CD14-positive monocyte (primary cell): ENCODE measurements around the gene ZC3HAV1L. TPM values are rescaled to one million over a fixed set of nuclear protein-coding genes. Genes with fewer than 3 reads are reported as not detected.
"Not testable (repeated sequence)": the region's sequence is repeated elsewhere in the genome, so short reads cannot be mapped to it uniquely, and the experiment has no call there.

Source experiments
- DNase-seq, 3 donors: peaks; one replicate each; pipeline ENCODE4 v3.0.0-alpha.2; 2011 to 2022
- H2AFZ ChIP-seq: 2 replicates; pipeline ENCODE4 v1.6.0; 2012; ENCODE audit warnings: mild to moderate bottlenecking, low read depth, low read length, inconsistent platforms; ENCODE audit not compliant: insufficient read depth, poor library complexity, severe bottlenecking
- H3K27ac ChIP-seq, 2 donors: 1 replicate in 1 of 2; 2 replicates in 1 of 2; pipeline ENCODE4 v1.5.1; 2012 to 2013; ENCODE audit warnings: low read length in 2 of 2, control low read depth in 1 of 2, inconsistent platforms in 1 of 2, low read depth in 1 of 2, mild to moderate bottlenecking in 1 of 2
- H3K27me3 ChIP-seq, 2 donors: one replicate each; pipeline versions ENCODE4 v1.6.0 to v1.6.1; 2011 to 2013; ENCODE audit warnings: low read length in 2 of 2; ENCODE audit not compliant: control insufficient read depth in 2 of 2, insufficient read depth in 2 of 2
- H3K36me3 ChIP-seq, 2 donors: replicated peaks in 1 of 2; 1 replicate in 1 of 2; 2 replicates in 1 of 2; pipeline versions ENCODE4 v1.5.1 to v1.6.1; 2012 to 2013; ENCODE audit warnings: low read length in 2 of 2, control low read depth in 1 of 2, inconsistent platforms in 1 of 2, mild to moderate bottlenecking in 1 of 2; ENCODE audit not compliant: insufficient read depth in 2 of 2, control insufficient read depth in 1 of 2
- H3K4me1 ChIP-seq, 2 donors: 1 replicate in 1 of 2; 2 replicates in 1 of 2; pipeline versions ENCODE4 v1.5.1 to v1.6.1; 2012 to 2013; ENCODE audit warnings: low read length in 2 of 2, control low read depth in 1 of 2, inconsistent platforms in 1 of 2, mild to moderate bottlenecking in 1 of 2, moderate library complexity in 1 of 2; ENCODE audit not compliant: insufficient read depth in 2 of 2, control insufficient read depth in 1 of 2
- H3K4me2 ChIP-seq: replicated peaks from 2 replicates; pipeline ENCODE3; 2012; ENCODE audit warnings: low read length, moderate library complexity, mild to moderate bottlenecking; ENCODE audit not compliant: poor library complexity, severe bottlenecking; ENCODE audit errors: extremely low read depth
- H3K4me3 ChIP-seq, 3 experiments: fragments of 200-600 bp in 1 of 3; sonication (generic) in 1 of 3; replicated peaks in 1 of 3; 1 replicate in 2 of 3; 2 replicates in 1 of 3; pipeline ENCODE4 v1.5.1; 2011 to 2013; ENCODE audit warnings: low read length in 3 of 3, mild to moderate bottlenecking in 3 of 3, control low read depth in 2 of 3, low read depth in 2 of 3, inconsistent platforms in 1 of 3, moderate library complexity in 1 of 3
- H3K79me2 ChIP-seq: 2 replicates; pipeline ENCODE4 v1.6.0; 2012; ENCODE audit warnings: mild to moderate bottlenecking, control low read depth, inconsistent platforms, low read length, moderate library complexity; ENCODE audit not compliant: insufficient read depth
- H3K9ac ChIP-seq: 2 replicates; pipeline ENCODE4 v1.6.0; 2017; ENCODE audit warnings: low read length, mild to moderate bottlenecking; ENCODE audit not compliant: insufficient read depth, poor library complexity, severe bottlenecking
- H3K9me3 ChIP-seq, 2 donors: replicated peaks in 1 of 2; 1 replicate in 1 of 2; 2 replicates in 1 of 2; pipeline versions ENCODE4 v1.5.1 to v1.6.1; 2012 to 2013; ENCODE audit warnings: low read length in 2 of 2, control low read depth in 1 of 2; ENCODE audit not compliant: control insufficient read depth in 1 of 2, insufficient read depth in 1 of 2
- H4K20me1 ChIP-seq: 2 replicates; pipeline ENCODE4 v1.6.0; 2012; ENCODE audit warnings: mild to moderate bottlenecking, low read length, control low read depth, moderate library complexity; ENCODE audit not compliant: insufficient read depth
- H3K27ac Mint-ChIP-seq, 7 donors: one replicate each; pipeline ENCODE4 v1.8.0; 2020; ENCODE audit warnings: mild to moderate bottlenecking in 7 of 7, mixed read lengths in 7 of 7, moderate library complexity in 6 of 7, inconsistent platforms in 2 of 7
- H3K27me3 Mint-ChIP-seq, 3 donors: one replicate each; pipeline ENCODE4 v1.8.0; 2021 to 2022; ENCODE audit warnings: low read depth in 3 of 3, mild to moderate bottlenecking in 3 of 3, mixed read lengths in 3 of 3, moderate library complexity in 3 of 3, inconsistent platforms in 1 of 3
- H3K36me3 Mint-ChIP-seq, 2 donors: one replicate each; pipeline ENCODE4 v1.8.0; 2020; ENCODE audit warnings: mixed read lengths in 2 of 2, inconsistent platforms in 1 of 2, mild to moderate bottlenecking in 1 of 2
- H3K4me1 Mint-ChIP-seq: one replicate; pipeline ENCODE4 v1.8.0; 2020; ENCODE audit warnings: mild to moderate bottlenecking, mixed read lengths
- H3K4me3 Mint-ChIP-seq, 2 donors: one replicate each; pipeline ENCODE4 v1.8.0; 2020; ENCODE audit warnings: mild to moderate bottlenecking in 2 of 2, mixed read lengths in 2 of 2, moderate library complexity in 1 of 2
- H3K9me3 Mint-ChIP-seq, 7 donors: one replicate each; pipeline ENCODE4 v1.8.0; 2020 to 2022; ENCODE audit warnings: mixed read lengths in 7 of 7, mild to moderate bottlenecking in 6 of 7, moderate library complexity in 6 of 7, inconsistent platforms in 2 of 7
- CTCF ChIP-seq: fragments of 200-600 bp; IDR thresholded peaks from one replicate; pipeline ENCODE4 v1.8.0; 2022; ENCODE audit warnings: antibody characterized with exemption, mild to moderate bottlenecking
- WGBS: methylation state at CpG from one replicate; pipeline ENCODE4 v1.1.5; 2013; ENCODE audit warnings: missing lambda C conversion rate; ENCODE audit not compliant: insufficient coverage; 5-methylcytosine and 5-hydroxymethylcytosine counted together
- intact Hi-C, 2 donors: fragments of 100-400 bp; cut with micrococcal nuclease; formaldehyde crosslinking; loops; one replicate each; pipeline versions ENCODE4 v1.15.0 to v1.15.1; 2023
- polyA plus RNA-seq, 3 donors: library from polyadenylated mRNA; depleted of rRNA in 1 of 3; unstranded in 2 of 3; stranded (reverse) in 1 of 3; fragments of 300-500 nt in 2 of 3; fragments of >200 nt in 1 of 3; fragmentation: Illumina TruSeq in 2 of 3; gene quantifications; 1 replicate in 2 of 3; 2 replicates in 1 of 3; pipeline ENCODE4 v1.2.3, GENCODE V29; 2012 to 2021

Gene ZC3HAV1L
- polyA plus RNA-seq, 3 donors = 0.10 TPM; not detected in 2

DNA sequence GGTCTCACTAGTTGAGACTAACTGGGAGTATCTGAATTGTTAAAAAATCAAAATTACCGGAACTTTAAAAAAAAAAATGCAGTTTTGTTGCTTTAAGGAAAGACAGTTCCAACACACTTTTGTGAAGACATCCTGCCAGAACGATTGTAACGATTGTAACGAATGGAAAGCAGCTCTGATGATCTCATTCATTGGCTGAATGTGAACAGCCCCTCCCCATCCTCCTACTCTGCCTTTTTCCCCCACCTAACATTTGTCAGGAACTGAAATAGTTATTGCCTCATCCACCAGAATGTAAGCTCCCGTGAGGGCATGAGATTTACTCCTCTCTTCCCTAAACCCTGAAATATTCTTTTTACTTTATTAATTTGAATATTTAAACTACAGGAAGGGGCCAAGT lies 23.1 kb upstream of the ZC3HAV1L start:
- Histone ChIP-seq H3K4me2 (no peak overlapping the region), H3K9ac (no peak overlapping the region), H3K79me2 (peaks cover 26% of the 10 kb centered on the region), H3K27me3 (no peaks in the 10 kb centered on the region), H3K9me3 (no peaks in the 10 kb centered on the region), H3K36me3 (peaks cover 89 to 100% of the 10 kb centered on the region in 2 donors), H3K4me3 (no peak overlapping the region), H2AFZ (no peak overlapping the region), H3K27ac (no peak overlapping the region), H4K20me1 (peaks cover 92% of the 10 kb centered on the region), H3K4me1 (no peaks in the 10 kb centered on the region)
- H3K27ac Mint-ChIP-seq = peak overlapping the region in 2 of 7 donors; percentile 59 to 60
- H3K27me3 Mint-ChIP-seq = peaks cover 0 to 2% (median 0%) of the 10 kb centered on the region in 3 donors
- no peaks in the 10 kb centered on the region for H3K9me3 Mint-ChIP-seq
- no peak overlapping the region for H3K4me3 Mint-ChIP-seq
- peaks cover 84 to 97% of the 10 kb centered on the region in 2 donors for H3K36me3 Mint-ChIP-seq
- TF ChIP-seq CTCF = no peak
- WGBS = 100% methylated on average over 1 of the region's 5 CpGs
- H3K4me1 Mint-ChIP-seq = peaks cover 5% of the 10 kb centered on the region
- intact Hi-C loops = no loop called here
- DNase-seq = no peak

DNA sequence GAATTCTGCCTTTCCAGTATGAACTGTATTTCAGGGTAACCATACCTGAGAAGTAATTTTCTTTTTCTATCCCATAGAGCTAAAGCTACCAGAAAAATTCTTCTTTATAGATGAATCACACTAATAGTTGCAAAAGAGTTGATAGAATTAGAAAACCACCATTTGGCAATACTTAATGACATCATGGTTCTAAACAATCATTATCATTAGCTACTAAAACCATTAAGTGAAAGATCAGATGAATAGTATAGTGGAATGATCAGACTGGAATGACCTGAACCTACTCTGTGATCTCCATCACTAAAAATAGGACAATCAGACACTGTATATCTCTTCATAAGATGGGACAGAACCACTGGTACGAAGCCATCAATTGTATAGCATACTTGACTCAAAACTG lies 19.8 kb upstream of the ZC3HAV1L start:
- Histone ChIP-seq H3K79me2 (peaks cover 9% of the 10 kb centered on the region), H3K27me3 (no peaks in the 10 kb centered on the region), H4K20me1 (peaks cover 61% of the 10 kb centered on the region), H3K36me3 (peaks cover 88 to 100% of the 10 kb centered on the region in 2 donors), H2AFZ (no peak overlapping the region), H3K27ac (no peak overlapping the region), H3K9ac (no peak overlapping the region), H3K4me3 (no peak overlapping the region), H3K4me1 (no peaks in the 10 kb centered on the region), H3K4me2 (no peak overlapping the region), H3K9me3 (no peaks in the 10 kb centered on the region)
- Mint-ChIP-seq H3K27ac (peak overlapping the region in 2 of 7 donors; percentile 22 to 26), H3K36me3 (peaks cover 82 to 99% of the 10 kb centered on the region in 2 donors), H3K4me1 (peaks cover 4% of the 10 kb centered on the region), H3K9me3 (no peaks in the 10 kb centered on the region), H3K4me3 (no peak overlapping the region), H3K27me3 (peaks cover 0 to 2% (median 0%) of the 10 kb centered on the region in 3 donors)
- WGBS = no CpG with 5 or more reads among the region's 1 CpG
- DNase-seq = no peak
- TF ChIP-seq CTCF = no peak
- intact Hi-C loops = no loop called here

- peak overlapping the region in 2 of 7 donors; percentile 32 to 35 for H3K27ac Mint-ChIP-seq
- Histone ChIP-seq H3K36me3 (peaks cover 89 to 100% of the 10 kb centered on the region in 2 donors), H4K20me1 (peaks cover 51% of the 10 kb centered on the region), H3K27ac (peak overlapping the region in 1 of 2 donors; percentile 4)
- H3K4me3 ChIP-seq, H3K27me3 ChIP-seq, H3K4me1 ChIP-seq, H3K4me2 ChIP-seq, H3K9me3 Mint-ChIP-seq, DNase-seq, H3K9ac ChIP-seq, intact Hi-C loops, H2AFZ ChIP-seq, H3K27me3 Mint-ChIP-seq, H3K79me2 ChIP-seq, H3K4me3 Mint-ChIP-seq, H3K9me3 ChIP-seq, H3K4me1 Mint-ChIP-seq: not testable (repeated sequence)
- peaks cover 81 to 99% of the 10 kb centered on the region in 2 donors for H3K36me3 Mint-ChIP-seq
- WGBS = 97% methylated on average over 14 of the region's 14 CpGs
Observed at GRCh38 chr7:139054656-139055055, 18.8 kb upstream of the ZC3HAV1L start.
